ENCODE results near the gene PCYOX1L.

Gene PCYOX1L

DNA sequence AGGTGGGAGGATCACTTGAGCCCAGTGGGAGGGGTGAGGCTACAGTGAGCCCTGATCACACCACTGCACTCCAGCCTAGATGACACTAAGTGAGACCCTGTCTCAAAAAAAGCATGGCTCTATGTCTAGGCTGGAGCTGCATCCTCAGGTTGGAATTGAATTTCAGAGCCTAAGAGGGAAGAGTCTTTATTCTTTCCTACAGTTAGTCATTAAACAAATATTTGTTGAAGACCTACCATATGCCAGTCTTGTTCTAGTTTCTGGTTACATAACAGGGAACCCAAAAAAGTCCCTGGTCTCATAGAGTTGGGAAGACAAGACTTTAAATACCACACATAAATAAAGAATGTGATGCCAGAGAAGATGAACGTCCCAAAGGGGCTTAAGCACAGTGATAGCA lies 19.5 kb upstream of the PCYOX1L start:
- TF ChIP-seq, protein P1, sequence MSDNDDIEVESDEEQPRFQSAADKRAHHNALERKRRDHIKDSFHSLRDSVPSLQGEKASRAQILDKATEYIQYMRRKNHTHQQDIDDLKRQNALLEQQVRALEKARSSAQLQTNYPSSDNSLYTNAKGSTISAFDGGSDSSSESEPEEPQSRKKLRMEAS (IDR thresholded peaks at IDR 0.05; ENCODE audit: low read depth, low read length): no peak
- TF ChIP-seq, protein P2, sequence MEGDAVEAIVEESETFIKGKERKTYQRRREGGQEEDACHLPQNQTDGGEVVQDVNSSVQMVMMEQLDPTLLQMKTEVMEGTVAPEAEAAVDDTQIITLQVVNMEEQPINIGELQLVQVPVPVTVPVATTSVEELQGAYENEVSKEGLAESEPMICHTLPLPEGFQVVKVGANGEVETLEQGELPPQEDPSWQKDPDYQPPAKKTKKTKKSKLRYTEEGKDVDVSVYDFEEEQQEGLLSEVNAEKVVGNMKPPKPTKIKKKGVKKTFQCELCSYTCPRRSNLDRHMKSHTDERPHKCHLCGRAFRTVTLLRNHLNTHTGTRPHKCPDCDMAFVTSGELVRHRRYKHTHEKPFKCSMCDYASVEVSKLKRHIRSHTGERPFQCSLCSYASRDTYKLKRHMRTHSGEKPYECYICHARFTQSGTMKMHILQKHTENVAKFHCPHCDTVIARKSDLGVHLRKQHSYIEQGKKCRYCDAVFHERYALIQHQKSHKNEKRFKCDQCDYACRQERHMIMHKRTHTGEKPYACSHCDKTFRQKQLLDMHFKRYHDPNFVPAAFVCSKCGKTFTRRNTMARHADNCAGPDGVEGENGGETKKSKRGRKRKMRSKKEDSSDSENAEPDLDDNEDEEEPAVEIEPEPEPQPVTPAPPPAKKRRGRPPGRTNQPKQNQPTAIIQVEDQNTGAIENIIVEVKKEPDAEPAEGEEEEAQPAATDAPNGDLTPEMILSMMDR (IDR thresholded peaks at IDR 0.05; ENCODE audit: low read depth, low read length): no peak
- TF ChIP-seq POLR2A (IDR thresholded peaks at IDR 0.05; ENCODE audit: extremely low read depth, insufficient read length) (no peak), MYC (IDR thresholded peaks at IDR 0.05; ENCODE audit: low read depth, low read length) (no peak)
- H3K4me3 ChIP-seq (ENCODE audit: low read depth, low read length): no peak overlapping the region
- no peak for DNase-seq (ENCODE audit: low read depth)

DNA sequence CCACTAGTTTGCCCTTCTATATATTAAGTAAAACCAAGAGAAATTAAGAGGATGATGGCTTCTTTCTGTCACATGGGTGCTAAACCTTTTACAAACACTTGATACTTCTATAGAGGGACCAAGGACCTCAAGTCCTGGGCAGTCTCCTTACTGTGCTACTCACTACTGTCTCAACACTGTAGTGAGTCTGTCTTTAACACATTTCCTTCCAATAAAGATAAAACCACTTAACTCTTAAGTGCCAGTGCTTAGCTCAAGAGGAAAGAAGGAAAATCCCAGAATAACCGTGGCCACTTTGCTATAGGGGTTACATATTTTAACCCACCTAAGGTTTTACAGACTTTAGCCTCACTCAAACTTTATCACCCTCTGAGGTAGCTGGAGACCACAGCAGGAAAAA lies 16.9 kb upstream of the PCYOX1L start:
- TF ChIP-seq, protein P2 (IDR thresholded peaks at IDR 0.05; ENCODE audit: low read depth, low read length): no peak
- TF ChIP-seq POLR2A (IDR thresholded peaks at IDR 0.05; ENCODE audit: extremely low read depth, insufficient read length) (no peak), MYC (IDR thresholded peaks at IDR 0.05; ENCODE audit: low read depth, low read length) (no peak)
- TF ChIP-seq, protein P1 (IDR thresholded peaks at IDR 0.05; ENCODE audit: low read depth, low read length): no peak
- H3K4me3 ChIP-seq (ENCODE audit: low read depth, low read length): no peak overlapping the region
- DNase-seq (ENCODE audit: low read depth): no peak

DNA sequence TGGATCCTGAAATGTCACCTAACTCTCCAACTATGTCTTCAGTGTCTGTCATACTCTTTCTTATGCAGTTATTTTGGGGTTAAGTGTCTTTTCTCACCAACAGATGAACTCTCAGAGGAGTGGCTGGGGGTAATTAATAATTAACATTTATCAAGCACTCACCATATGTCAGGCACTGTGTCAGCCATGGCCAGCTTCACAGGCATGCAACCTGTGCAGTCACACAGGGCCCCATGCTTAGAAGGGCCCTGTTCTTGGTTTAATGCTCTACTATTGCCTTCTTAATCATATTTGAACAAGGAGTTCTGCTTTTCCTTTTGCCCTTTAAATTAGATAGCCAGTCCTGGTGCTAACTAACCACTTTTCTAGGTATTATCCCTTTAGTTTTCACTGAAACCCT lies 16.0 kb upstream of the PCYOX1L start:
- DNase-seq (ENCODE audit: low read depth): no peak
- no peak overlapping the region for H3K4me3 ChIP-seq (ENCODE audit: low read depth, low read length)
- TF ChIP-seq, protein P2 (IDR thresholded peaks at IDR 0.05; ENCODE audit: low read depth, low read length): no peak
- TF ChIP-seq, protein P1 (IDR thresholded peaks at IDR 0.05; ENCODE audit: low read depth, low read length): no peak
- TF ChIP-seq MYC (IDR thresholded peaks at IDR 0.05; ENCODE audit: low read depth, low read length) (no peak), POLR2A (IDR thresholded peaks at IDR 0.05; ENCODE audit: extremely low read depth, insufficient read length) (no peak)

DNA sequence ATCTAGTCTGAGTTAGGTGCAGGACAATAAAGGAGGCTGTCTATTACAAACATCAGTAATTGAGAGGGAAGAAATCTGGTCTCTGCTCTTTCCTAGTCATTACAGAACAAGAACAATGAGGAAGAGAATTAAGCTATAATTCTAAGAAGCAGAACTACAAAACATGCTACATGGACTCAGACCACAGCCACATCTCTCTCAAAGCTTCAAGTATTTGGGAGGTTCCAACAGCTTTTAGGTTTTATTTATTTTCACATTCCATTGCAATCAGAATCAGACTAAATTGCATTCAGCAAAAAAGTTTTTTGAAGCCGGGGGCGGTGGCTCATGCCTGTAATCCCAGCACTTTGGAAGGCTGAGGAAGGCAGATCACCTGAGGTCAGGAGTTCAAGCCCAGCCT lies 13.7 kb upstream of the PCYOX1L start:
- TF ChIP-seq MYC (IDR thresholded peaks at IDR 0.05; ENCODE audit: low read depth, low read length) (no peak), POLR2A (IDR thresholded peaks at IDR 0.05; ENCODE audit: extremely low read depth, insufficient read length) (no peak)
- TF ChIP-seq, protein P2 (IDR thresholded peaks at IDR 0.05; ENCODE audit: low read depth, low read length): no peak
- H3K4me3 ChIP-seq (ENCODE audit: low read depth, low read length): peak overlapping the region; percentile 100
- no peak for DNase-seq (ENCODE audit: low read depth)

DNA sequence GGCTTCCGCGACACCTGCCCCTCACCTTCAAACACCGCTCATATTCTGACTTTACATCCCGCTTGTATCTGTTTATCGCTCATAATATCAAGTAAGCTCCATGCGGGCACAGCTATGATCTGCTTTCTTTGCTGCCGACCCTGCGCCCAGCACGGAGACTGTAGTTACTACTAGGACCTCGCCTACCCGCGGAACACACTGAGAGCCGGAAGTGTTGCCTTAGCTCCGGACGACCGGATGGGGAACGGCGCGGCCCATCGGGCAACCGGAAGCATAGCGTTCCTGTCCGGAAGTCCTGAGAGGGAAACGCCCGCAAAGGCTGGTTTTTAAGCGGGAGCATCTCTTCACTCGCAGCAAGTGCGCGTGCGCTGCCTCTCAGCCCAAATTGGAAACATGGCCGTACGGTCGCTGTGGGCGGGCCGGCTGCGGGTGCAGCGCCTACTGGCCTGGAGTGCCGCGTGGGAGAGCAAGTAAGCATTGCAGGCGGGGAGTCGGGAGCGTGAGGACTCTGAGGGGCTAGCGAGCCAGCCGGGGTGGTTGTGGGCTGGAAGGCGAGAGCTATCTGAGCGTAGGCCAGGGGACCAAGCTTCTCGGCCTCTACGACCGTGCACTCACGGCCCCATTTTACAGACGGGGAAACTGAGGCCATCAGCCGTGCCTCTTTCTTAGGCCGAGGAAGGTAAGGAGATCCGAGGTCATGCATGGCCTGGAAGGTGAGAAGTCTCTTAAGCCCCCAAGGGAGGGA lies 12.5 kb upstream of the PCYOX1L start, which contains the start of gene GRPEL2:
TSS of gene GRPEL2 (plus strand) at position 353 of the 745 bp plus-strand sequence. CDS start at position 394, 41 bp downstream.
- H3K4me3 ChIP-seq (ENCODE audit: low read depth, low read length): peak within 1 kb of the TSS; percentile 100
- peak; percentile 89 for TF ChIP-seq MYC (IDR thresholded peaks at IDR 0.05; ENCODE audit: low read depth, low read length)
- TF ChIP-seq, protein P2 (IDR thresholded peaks at IDR 0.05; ENCODE audit: low read depth, low read length): no peak
- TF ChIP-seq POLR2A (IDR thresholded peaks at IDR 0.05; ENCODE audit: extremely low read depth, insufficient read length): peak; percentile 84
- TF ChIP-seq, protein P1 (IDR thresholded peaks at IDR 0.05; ENCODE audit: low read depth, low read length): peak; percentile 90
- peak; percentile 98 for DNase-seq (ENCODE audit: low read depth)
